DMS114 treated with DMSO at 0.1 percent for 48 hours (cell line): ENCODE results near the gene THBS4.

ENCODE experiments used
- DNase-seq: peaks from one replicate; lab custom pipeline; 2025; ENCODE audit not compliant: unreplicated experiment; lab: John Stamatoyannopoulos, UW

Gene THBS4

GRCh38 chr5:80034962-80035821 is at the start of gene THBS4:
Gene THBS4, plus strand, starts transcription at chr5:80035348. Its CDS starts 190 bp downstream, at chr5:80035538.
- no peak for DNase-seq

- no peak for DNase-seq
Observed at GRCh38 chr5:79986260-79986659, 48.9 kb upstream of the THBS4 start.

- no peak for DNase-seq
Observed at GRCh38 chr5:79990205-79990597, 44.9 kb upstream of the THBS4 start.

GRCh38 chr5:79990598-79991507 is 44.3 kb upstream of the THBS4 start, which contains the start of gene MTX3:
Gene MTX3, minus strand, starts transcription at chr5:79991262. Its CDS starts 24 bp downstream, at chr5:79991238.
- DNase-seq: peak; percentile 78

- DNase-seq: no peak
Observed at GRCh38 chr5:79992891-79993657, 42.1 kb upstream of the THBS4 start.

- DNase-seq: no peak
Observed at GRCh38 chr5:79999722-80000121, 35.4 kb upstream of the THBS4 start.

GRCh38 chr5:80002677-80003076 is 32.5 kb upstream of the THBS4 start:
- no peak for DNase-seq

- DNase-seq: no peak
Observed at GRCh38 chr5:80008995-80009765, 26.0 kb upstream of the THBS4 start.

GRCh38 chr5:80010754-80011392 is 24.3 kb upstream of the THBS4 start:
- DNase-seq: no peak

GRCh38 chr5:80025069-80025468 is 10.1 kb upstream of the THBS4 start:
- no peak for DNase-seq

GRCh38 chr5:80026841-80027240 is 8.3 kb upstream of the THBS4 start:
- no peak for DNase-seq

- no peak for DNase-seq
Observed at GRCh38 chr5:80031109-80031508, 4.0 kb upstream of the THBS4 start.

- DNase-seq: no peak
Observed at GRCh38 chr5:80033513-80033912, 1.6 kb upstream of the THBS4 start.

GRCh38 chr5:80034559-80034958 is 589 bp upstream of the THBS4 start:
- no peak for DNase-seq

GRCh38 chr5:80035839-80036238 is 691 bp downstream of the THBS4 start:
- no peak for DNase-seq

- DNase-seq: no peak
Observed at GRCh38 chr5:80036615-80037014, 1.5 kb downstream of the THBS4 start.

GRCh38 chr5:80037366-80037765 is 2.2 kb downstream of the THBS4 start:
- DNase-seq: no peak

- DNase-seq: no peak
Observed at GRCh38 chr5:80039650-80040049, 4.5 kb downstream of the THBS4 start.

GRCh38 chr5:80041527-80041926 is 6.4 kb downstream of the THBS4 start:
- no peak for DNase-seq

GRCh38 chr5:80042330-80042729 is 7.2 kb downstream of the THBS4 start:
- no peak for DNase-seq
